GM19467 (cell line): ENCODE results near the gene RAB12.

Source experiments
- ATAC-seq: cut with Tn5 transposase; IDR thresholded peaks from one replicate; pipeline ENCODE4 v1.9.1; 2021; ENCODE audit warnings: mild to moderate bottlenecking, moderate library complexity; ENCODE audit not compliant: unreplicated experiment

The RAB12 gene

GRCh38 chr18:8675057-8675456, 65.8 kb downstream of the RAB12 start:
- ATAC-seq, result no peak

DNA sequence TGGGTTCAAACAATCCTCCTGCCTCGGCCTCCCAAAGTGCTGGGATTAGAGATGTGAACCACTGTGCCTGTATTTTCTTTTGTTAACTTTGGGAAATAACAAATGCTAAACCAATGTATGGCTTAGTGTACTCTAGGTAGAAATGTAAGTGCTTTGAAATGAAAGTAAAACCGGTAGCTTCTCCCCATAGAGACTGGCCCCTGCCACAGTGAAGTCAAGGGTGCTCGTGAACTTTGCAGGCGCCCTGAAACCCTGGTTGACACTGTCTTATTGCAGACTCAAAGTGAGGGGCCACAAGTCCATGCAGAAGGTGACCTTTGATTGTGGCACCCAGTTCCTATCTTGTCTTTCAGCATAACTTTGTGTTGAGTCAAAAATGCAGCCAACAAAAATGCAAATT, 72.0 kb downstream of the RAB12 start:
- no peak for ATAC-seq

GRCh38 chr18:8684577-8684976, 75.3 kb downstream of the RAB12 start:
- no peak for ATAC-seq

GRCh38 chr18:8685141-8685913, 76.1 kb downstream of the RAB12 start:
- no peak for ATAC-seq

- ATAC-seq, result no peak
Observed at GRCh38 chr18:8685914-8686216, 76.6 kb downstream of the RAB12 start.

DNA sequence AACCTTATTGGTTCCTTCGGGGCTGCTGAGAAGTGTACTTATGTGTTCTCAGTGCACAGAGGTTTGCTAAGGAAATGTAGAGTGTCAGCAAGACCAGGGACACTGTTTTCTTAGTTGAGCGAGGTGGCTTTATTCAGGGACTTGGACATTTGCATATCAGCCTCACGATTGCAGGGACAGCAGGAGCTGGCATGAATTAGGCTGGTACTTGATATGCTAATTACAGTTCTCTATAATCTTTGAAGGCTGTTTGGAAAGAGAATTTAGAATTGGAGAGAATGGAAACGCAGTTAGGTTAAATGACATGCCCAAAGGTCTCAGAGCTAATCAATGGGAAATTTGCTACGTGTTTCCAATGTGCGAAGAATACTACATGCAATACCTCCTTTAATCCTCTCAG, 77.4 kb downstream of the RAB12 start:
- ATAC-seq, result no peak

- ATAC-seq, result no peak
Observed at GRCh38 chr18:8688216-8688800, 79.1 kb downstream of the RAB12 start.

- ATAC-seq, result no peak
Observed at GRCh38 chr18:8688816-8689215, 79.6 kb downstream of the RAB12 start.
